Pancreas (tissue), 10 donors: ENCODE results near the gene BCL11A. TPM values are rescaled to one million over a fixed set of nuclear protein-coding genes. Genes with fewer than 3 reads are reported as not detected.

Experiments used
- ATAC-seq, 4 donors: fragments of 200-7000 bp; cut with Tn5 transposase; one replicate each; pipeline versions ENCODE4 v1.8.0 to v1.9.1; 2020; ENCODE audit warnings: mild to moderate bottlenecking in 4 of 4, moderate library complexity in 4 of 4
- DNase-seq, 6 donors: peaks; one replicate each; pipeline ENCODE4 v3.0.0-alpha.2; 2020
- FAIRE-seq: peaks from 2 replicates; lab custom pipeline; 2012; peaks lifted over from hg19 to GRCh38; lab: Jason Lieb, UNC
- H3K27ac ChIP-seq, 4 donors: fragments of 200-600 bp; sonication (generic); 1 replicate in 3 of 4; 2 replicates in 1 of 4; pipeline versions ENCODE4 v1.5.0 to v1.8.0; 2020
- H3K27me3 ChIP-seq, 4 donors: fragments of 200-600 bp; one replicate each; pipeline ENCODE4 v1.8.0; 2021
- H3K36me3 ChIP-seq, 3 donors: fragments of 200-600 bp; sonication (generic) in 1 of 3; one replicate each; pipeline versions ENCODE4 v1.5.0 to v1.8.0; 2020 to 2021
- H3K4me1 ChIP-seq, 3 donors: fragments of 200-600 bp; one replicate each; pipeline ENCODE4 v1.8.0; 2021
- H3K4me3 ChIP-seq, 4 donors: fragments of 200-600 bp; sonication (generic) in 2 of 4; one replicate each; pipeline versions ENCODE4 v1.5.0 to v1.8.0; 2020 to 2021
- H3K9me3 ChIP-seq, 4 donors: fragments of 200-600 bp; one replicate each; pipeline ENCODE4 v1.8.0; 2021
- CTCF ChIP-seq, 4 donors: fragments of 200-600 bp; sonication (generic) in 3 of 4; IDR thresholded peaks; one replicate each; pipeline versions ENCODE4 v1.5.0 to v1.8.0; 2021; ENCODE audit warnings: antibody characterized with exemption in 4 of 4
- WGBS, 2 donors: extraction: QIAGEN DNeasy Blood & Tissue Kit; methylation state at CpG; one replicate each; pipeline ENCODE4 v1.1.7; 2013; 5-methylcytosine and 5-hydroxymethylcytosine counted together
- intact Hi-C, 3 donors: fragments of 100-400 bp; cut with DNase I; formaldehyde crosslinking; loops; one replicate each; pipeline versions ENCODE4 v1.11.1 to v1.14.2; 2022
- polyA plus RNA-seq, 2 donors: library from polyadenylated mRNA; stranded (reverse); fragments of 200-250 nt; gene quantifications; one replicate each; pipeline ENCODE4 v1.2.3, GENCODE V29; 2013
- total RNA-seq, 6 donors: library from RNA; stranded (reverse); fragmentation: NEBNext Ultra II Directional in 4 of 6; extraction: Animal tissue kit (Norgen Biotek cat#: 25700) in 4 of 6; gene quantifications; one replicate each; pipeline versions ENCODE4 v1.2.1 to v1.2.4, GENCODE V29; 2021 to 2023
- donor health status: healthy with polysubstance abuse.
- donor health status: DM: no; HTN: no; CAD: no; lungs with moderate emphysema.
- donor health status: DM: no; HTN: no; CAD: no.
- donor health status: control.
- donor health status: control.
- donor health status: Bipolar disorder and iron deficiency.
- donor health status: DM: yes; HTN: yes; CAD: no.
- donor health status: DM: no; HTN: no; CAD: no.
- donor health status: DM: no; HTN: no; CAD: no.
- donor health status: DM: yes; HTN: yes; CAD: no.

BCL11A gene
- total and polyA plus RNA-seq, 8 donors: 4.4 to 16.1 (median 11.7) TPM

GRCh38 chr2:60596411-60596810, 43.0 kb upstream of the BCL11A start:
- WGBS, 2 donors: 53 to 83% methylated on average over 2 of the region's 2 CpGs
- no peak for DNase-seq
- no peak overlapping the region for H3K4me3 ChIP-seq
- H3K9me3 ChIP-seq: no peaks in the 10 kb centered on the region
- FAIRE-seq: no peak
- no peaks in the 10 kb centered on the region for H3K4me1 ChIP-seq
- no peaks in the 10 kb centered on the region for H3K27me3 ChIP-seq
- H3K36me3 ChIP-seq: no peaks in the 10 kb centered on the region
- no peak for ATAC-seq
- no peak for TF ChIP-seq CTCF (IDR thresholded peaks at IDR 0.05)
- H3K27ac ChIP-seq: no peak overlapping the region
- intact Hi-C loops: no loop called here

- no peak for DNase-seq
- Histone ChIP-seq H3K27me3 (no peaks in the 10 kb centered on the region), H3K36me3 (no peaks in the 10 kb centered on the region), H3K4me1 (no peaks in the 10 kb centered on the region), H3K4me3 (no peak overlapping the region), H3K9me3 (no peaks in the 10 kb centered on the region), H3K27ac (no peak overlapping the region)
- ATAC-seq: no peak
- no peak for FAIRE-seq
- intact Hi-C loops: no loop called here
- WGBS, 2 donors: 46 to 49% methylated on average over 4 of the region's 4 CpGs
- no peak for TF ChIP-seq CTCF (IDR thresholded peaks at IDR 0.05)
These were observed 42.5 kb upstream of the BCL11A start for GRCh38 chr2:60595953-60596352.

GRCh38 chr2:60589104-60589503, 35.6 kb upstream of the BCL11A start:
- Histone ChIP-seq H3K4me1 (no peaks in the 10 kb centered on the region), H3K27ac (no peak overlapping the region), H3K36me3 (no peaks in the 10 kb centered on the region), H3K4me3 (no peak overlapping the region), H3K9me3 (no peaks in the 10 kb centered on the region), H3K27me3 (no peaks in the 10 kb centered on the region)
- DNase-seq: no peak
- intact Hi-C loops: no loop called here
- no peak for ATAC-seq
- FAIRE-seq: no peak
- TF ChIP-seq CTCF (IDR thresholded peaks at IDR 0.05): no peak

- ATAC-seq (no peak), FAIRE-seq (no peak), DNase-seq (no peak)
- TF ChIP-seq CTCF (IDR thresholded peaks at IDR 0.05): no peak
- Histone ChIP-seq H3K4me1 (no peaks in the 10 kb centered on the region), H3K27ac (no peak overlapping the region), H3K9me3 (no peaks in the 10 kb centered on the region), H3K4me3 (no peak overlapping the region), H3K36me3 (no peaks in the 10 kb centered on the region), H3K27me3 (no peaks in the 10 kb centered on the region)
- 45 to 46% methylated on average over 6 of the region's 6 CpGs for WGBS, 2 donors
- intact Hi-C loops: no loop called here
These were observed 32.6 kb upstream of the BCL11A start for GRCh38 chr2:60586081-60586480.

- TF ChIP-seq CTCF (IDR thresholded peaks at IDR 0.05): no peak
- Histone ChIP-seq H3K4me3 (no peak overlapping the region), H3K27me3 (no peaks in the 10 kb centered on the region), H3K9me3 (no peaks in the 10 kb centered on the region), H3K27ac (no peak overlapping the region), H3K36me3 (no peaks in the 10 kb centered on the region), H3K4me1 (no peaks in the 10 kb centered on the region)
- intact Hi-C loops: no loop called here
- ATAC-seq (no peak), DNase-seq (no peak), FAIRE-seq (no peak)
- 85 to 87% methylated on average over 25 of the region's 25 CpGs for WGBS, 2 donors
These were observed 31.8 kb upstream of the BCL11A start for GRCh38 chr2:60585276-60585675.
